Measurements from ENCODE around the gene ANKRD34A.

ANKRD34A gene

GRCh38 chr1:145965119-145965744 is 857 bp upstream of the ANKRD34A start:
- DNase-seq = no peak

- no peak for DNase-seq
Measured at GRCh38 chr1:145963265-145964019, 933 bp downstream of the ANKRD34A start.

DNA sequence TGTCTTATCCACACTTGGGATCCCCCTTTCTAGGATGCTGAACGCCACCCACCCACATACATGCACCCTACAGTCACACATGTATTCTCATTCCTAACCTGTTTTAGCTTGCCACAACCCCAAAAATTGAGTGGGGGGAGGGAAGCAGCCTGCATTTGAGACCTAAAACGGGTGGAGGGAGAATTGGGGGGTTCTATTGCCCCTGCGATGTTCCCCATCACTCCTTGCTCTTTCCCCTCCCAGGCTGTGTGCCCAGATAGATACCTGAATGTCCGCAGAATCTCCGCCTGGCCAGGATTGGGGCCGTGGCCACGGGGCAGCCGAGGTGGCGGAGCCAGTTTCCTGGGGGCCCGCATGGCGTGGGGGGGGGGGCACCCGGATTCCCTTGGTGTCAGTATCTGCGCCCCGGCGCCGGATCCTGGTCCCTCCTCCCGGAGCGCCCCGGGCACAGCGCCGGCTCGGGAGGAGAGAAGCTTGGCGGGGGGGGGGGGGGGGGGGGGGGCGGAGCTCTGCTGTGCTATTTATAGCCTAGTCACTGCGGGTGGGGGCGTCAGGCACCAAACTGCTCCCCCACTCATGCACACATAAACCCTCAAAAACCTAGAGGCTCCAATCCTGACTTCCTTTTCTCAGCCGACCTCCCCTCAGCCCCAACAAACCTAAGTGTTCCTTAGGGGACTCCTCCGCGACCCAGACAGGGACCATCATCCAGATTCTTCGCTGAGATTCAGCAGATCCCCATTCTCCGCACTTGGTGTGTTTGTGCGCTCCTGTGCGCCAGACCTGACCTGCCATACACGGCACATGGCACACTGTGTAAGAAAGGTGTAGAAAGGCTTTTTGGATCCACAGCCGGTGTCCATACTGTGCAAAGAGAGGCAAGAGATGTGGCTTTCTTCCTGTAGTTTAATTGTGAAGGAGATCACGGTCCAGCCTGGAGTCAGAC is 1.9 kb downstream of the ANKRD34A start:
- peak; percentile 13 for DNase-seq

DNA sequence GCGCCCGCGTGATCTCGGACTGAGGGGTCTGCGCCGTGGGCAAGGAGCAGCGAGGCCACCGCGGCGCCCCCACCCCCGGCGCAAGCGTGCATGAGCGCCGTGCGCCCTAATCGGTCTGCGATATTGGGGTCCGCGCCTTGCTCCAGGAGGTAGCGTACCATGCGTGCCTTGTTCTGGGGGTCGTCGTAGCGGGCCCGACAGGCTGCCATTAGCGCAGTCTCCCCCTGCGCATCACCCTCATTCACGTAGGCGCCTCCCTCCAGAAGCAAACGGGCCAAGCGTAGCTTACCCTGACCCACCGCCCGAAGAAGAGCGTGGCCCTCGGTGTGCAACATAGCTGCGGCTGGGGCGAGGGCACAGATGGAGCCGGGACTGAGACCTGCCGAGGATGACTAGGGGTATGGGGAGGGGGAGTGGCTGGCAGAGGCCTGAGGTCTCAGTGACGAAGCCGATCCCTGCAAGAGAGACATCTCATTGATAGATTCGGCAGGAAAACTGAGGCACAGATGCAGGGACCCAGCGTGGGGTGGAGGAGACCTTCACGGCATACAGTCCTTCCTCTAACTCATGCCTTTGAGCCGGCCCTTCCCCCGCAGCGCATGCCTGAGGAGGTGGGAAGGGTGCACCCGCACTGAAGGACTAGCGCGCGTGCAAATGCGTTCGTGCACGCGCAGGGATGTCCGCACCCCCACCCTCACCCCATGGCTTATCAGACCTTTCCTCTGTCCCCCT is 2.8 kb downstream of the ANKRD34A start:
- DNase-seq = peak; percentile 28

DNA sequence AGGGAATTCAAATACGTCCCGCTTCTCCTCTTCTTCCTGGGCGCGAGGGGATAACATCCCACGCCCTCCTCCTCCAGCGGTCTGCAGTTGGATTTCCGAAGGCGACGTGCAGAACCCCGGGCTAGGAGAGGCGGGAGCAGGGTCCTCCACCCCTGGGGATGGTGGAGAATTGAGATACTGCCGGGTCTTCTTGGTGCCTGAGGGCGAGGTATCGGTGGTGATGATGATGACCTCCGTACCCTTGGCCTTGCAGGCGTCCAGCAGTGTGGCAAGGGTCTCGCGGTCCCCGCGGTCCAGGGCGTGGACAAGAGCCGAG is 3.3 kb downstream of the ANKRD34A start:
- DNase-seq = no peak

- DNase-seq = peak; percentile 46
Measured at GRCh38 chr1:145960468-145961108, 3.8 kb downstream of the ANKRD34A start.

DNA sequence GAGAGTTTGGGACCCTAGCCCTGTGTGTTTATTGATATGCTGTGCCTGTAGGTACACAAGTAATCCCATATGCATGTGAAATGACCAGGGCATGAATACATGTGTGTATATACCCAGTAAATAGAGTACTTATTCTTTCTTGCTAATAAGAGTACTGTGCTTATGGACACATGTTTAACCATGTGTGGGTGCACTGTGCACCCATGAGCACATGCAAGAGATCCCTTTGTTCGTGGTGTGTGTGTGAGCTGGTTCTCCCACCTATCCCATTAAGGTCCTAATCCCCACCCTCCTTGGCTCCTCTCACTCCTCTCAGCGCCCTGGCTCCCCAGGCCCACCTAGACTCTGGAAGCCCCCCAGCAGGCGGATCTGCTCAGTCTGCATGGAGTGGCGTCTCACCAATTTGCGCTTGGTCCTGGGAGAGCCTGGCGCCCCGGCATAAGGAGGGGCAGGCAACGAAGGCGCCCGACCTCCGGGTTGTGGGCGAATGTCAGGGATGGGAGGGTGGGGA is 4.4 kb downstream of the ANKRD34A start:
- no peak for DNase-seq

DNA sequence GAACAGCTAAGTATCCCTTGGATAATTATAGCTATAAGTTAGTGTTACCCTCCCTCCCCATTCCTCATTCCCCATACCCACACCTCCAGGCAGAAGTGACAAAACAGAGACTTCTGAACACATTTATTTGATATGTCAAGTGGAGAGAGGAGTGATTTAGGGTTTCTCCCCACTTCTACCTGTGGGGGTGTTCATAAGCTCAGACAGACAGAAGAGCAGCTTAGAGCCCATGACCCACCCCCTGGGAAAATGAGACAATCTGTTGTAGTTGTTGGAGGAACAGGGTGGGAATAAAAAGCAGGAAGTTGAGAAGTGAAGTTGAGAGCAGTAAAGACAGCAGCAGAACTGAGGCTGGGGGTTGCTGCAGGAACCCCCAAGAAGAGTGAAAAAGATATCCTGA is 5.0 kb downstream of the ANKRD34A start:
- DNase-seq = no peak

DNA sequence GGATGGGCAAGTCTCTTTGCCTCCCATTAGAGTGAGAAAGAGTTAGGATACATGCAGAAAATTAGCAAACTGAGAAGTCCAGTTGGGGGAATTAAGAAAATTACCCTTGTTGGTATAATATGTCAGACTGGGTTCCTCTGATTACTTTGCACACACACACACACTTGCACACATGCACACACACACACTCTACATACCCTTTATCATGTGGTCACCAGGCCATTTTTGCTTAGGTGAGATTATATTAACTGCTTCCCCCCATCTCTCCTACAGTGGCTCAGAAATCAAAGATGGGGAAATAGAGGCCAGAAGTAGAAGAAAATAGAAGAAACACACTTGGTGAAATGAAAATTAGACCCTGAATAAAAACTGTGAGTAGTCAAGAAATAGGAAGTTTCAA is 5.6 kb downstream of the ANKRD34A start:
- no peak for DNase-seq

- peak; percentile 92 for DNase-seq
Measured at GRCh38 chr1:145957443-145958319, 6.7 kb downstream of the ANKRD34A start, which contains the start of gene LIX1L. LIX1L (minus strand) TSS chr1:145958017; CDS start chr1:145957927, 90 bp downstream.

GRCh38 chr1:145956781-145957442 is 7.5 kb downstream of the ANKRD34A start:
- no peak for DNase-seq

GRCh38 chr1:145956361-145956760 is 8.0 kb downstream of the ANKRD34A start:
- DNase-seq = no peak

- DNase-seq = no peak
Measured at GRCh38 chr1:145955436-145955835, 8.9 kb downstream of the ANKRD34A start.

- DNase-seq = no peak
Measured at GRCh38 chr1:145953861-145954260, 10.5 kb downstream of the ANKRD34A start.

- DNase-seq = no peak
Measured at GRCh38 chr1:145952903-145953302, 11.5 kb downstream of the ANKRD34A start.

GRCh38 chr1:145951526-145951925 is 12.8 kb downstream of the ANKRD34A start:
- no peak for DNase-seq

- DNase-seq = no peak
Measured at GRCh38 chr1:145949219-145949618, 15.2 kb downstream of the ANKRD34A start.

- no peak for DNase-seq
Measured at GRCh38 chr1:145947551-145947950, 16.8 kb downstream of the ANKRD34A start.

DNA sequence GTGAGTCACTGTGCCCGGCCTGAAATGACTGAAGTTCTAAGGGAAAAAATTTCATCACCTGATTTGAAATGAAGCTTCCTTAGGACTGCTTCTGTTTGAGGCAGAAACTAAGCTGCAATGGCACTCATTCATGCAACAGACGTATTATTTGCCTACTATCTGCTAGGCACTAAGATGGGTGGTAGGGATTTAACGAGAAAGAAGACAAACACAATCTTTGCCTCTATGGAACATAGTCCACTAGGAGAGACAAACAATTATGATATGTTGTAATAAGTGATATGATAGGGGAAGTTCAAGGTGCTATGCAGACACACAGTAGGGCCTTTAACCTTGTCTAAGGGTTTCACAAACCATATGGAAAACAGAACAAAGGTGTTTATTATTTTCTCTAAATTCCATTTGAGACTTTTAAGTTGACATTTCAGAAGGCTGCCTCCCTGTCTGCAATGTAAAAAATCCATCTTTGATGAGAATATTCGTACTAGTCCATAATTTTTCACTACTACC is 17.8 kb downstream of the ANKRD34A start:
- DNase-seq = no peak

- DNase-seq = no peak
Measured at GRCh38 chr1:145944532-145944931, 19.8 kb downstream of the ANKRD34A start.

All from T-helper 9 cell (primary cell).